Muscle layer of duodenum (tissue), 2 donors: ENCODE results near the gene VPS26A.
"Not testable (repeated sequence)": the region's sequence is repeated elsewhere in the genome, so short reads cannot be mapped to it uniquely, and the experiment has no call there.

Source experiments
- H3K27ac ChIP-seq: one replicate; pipeline ENCODE4 v1.7.0; 2013; ENCODE audit warnings: mild to moderate bottlenecking, low read length
- H3K27me3 ChIP-seq: one replicate; pipeline ENCODE4 v1.7.0; 2013; ENCODE audit warnings: low read depth, mild to moderate bottlenecking, control low read depth, low read length
- H3K36me3 ChIP-seq, 2 donors: one replicate each; pipeline ENCODE4 v1.7.0; 2013; ENCODE audit warnings: low read length in 2 of 2, control low read depth in 1 of 2, mild to moderate bottlenecking in 1 of 2; ENCODE audit not compliant: insufficient read depth in 2 of 2, control insufficient read depth in 1 of 2
- H3K4me1 ChIP-seq, 2 donors: one replicate each; pipeline ENCODE4 v1.7.0; 2013; ENCODE audit warnings: low read length in 2 of 2, mild to moderate bottlenecking in 2 of 2, control low read depth in 1 of 2, moderate library complexity in 1 of 2; ENCODE audit not compliant: insufficient read depth in 2 of 2, control insufficient read depth in 1 of 2
- H3K4me3 ChIP-seq, 2 donors: one replicate each; pipeline ENCODE4 v1.7.0; 2013; ENCODE audit warnings: low read length in 2 of 2, low read depth in 1 of 2, mild to moderate bottlenecking in 1 of 2
- H3K9me3 ChIP-seq, 2 donors: one replicate each; pipeline ENCODE4 v1.7.0; 2013; ENCODE audit warnings: low read length in 2 of 2, control low read depth in 1 of 2, mild to moderate bottlenecking in 1 of 2; ENCODE audit not compliant: control insufficient read depth in 1 of 2
- donor health status: healthy.

The VPS26A gene

DNA sequence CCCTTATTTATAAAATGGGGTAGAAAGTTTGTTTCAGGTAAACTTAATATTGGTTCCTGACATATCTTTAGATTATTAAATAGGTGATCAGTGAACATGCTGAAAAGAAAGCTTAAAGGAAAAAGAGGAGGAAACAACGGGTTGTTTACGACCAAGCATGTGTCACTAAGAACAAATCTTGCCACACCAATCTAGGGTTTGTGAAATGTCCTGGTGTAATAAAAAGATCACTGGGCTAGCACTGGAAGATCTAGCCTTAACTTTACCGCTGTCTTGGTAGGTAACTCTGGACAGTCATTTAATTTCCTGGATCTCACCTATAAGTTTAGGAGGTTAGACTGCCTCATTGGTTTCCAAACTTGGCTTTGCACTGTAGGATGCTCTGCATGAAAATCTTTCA lies 19.0 kb downstream of the VPS26A start:
- Histone ChIP-seq H3K4me3 (no peak overlapping the region), H3K27me3 (no peaks in the 10 kb centered on the region), H3K4me1 (peaks cover 0 to under 1% of the 10 kb centered on the region in 2 donors), H3K9me3 (no peaks in the 10 kb centered on the region), H3K36me3 (no peaks in the 10 kb centered on the region), H3K27ac (no peak overlapping the region)

DNA sequence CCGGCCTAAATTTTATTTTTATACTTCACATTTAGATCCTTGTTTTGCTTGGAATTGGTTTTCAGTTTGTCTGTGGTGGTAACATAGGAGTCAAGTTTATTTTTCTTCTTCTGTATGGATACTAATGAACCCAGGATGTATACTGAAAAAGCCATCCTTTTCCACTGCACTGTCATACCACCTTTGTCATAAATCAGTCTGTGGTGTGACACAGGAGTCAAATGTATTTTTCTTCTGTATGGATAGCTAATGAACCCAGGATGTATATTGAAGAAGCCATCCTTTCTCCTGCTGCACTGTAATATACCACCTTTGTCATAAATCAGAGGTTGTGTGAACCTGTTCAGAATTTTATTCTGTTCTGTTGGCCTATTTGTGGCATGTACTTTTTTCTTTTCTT lies 21.4 kb downstream of the VPS26A start:
- no peaks in the 10 kb centered on the region for H3K9me3 ChIP-seq
- no peak overlapping the region for H3K4me3 ChIP-seq

DNA sequence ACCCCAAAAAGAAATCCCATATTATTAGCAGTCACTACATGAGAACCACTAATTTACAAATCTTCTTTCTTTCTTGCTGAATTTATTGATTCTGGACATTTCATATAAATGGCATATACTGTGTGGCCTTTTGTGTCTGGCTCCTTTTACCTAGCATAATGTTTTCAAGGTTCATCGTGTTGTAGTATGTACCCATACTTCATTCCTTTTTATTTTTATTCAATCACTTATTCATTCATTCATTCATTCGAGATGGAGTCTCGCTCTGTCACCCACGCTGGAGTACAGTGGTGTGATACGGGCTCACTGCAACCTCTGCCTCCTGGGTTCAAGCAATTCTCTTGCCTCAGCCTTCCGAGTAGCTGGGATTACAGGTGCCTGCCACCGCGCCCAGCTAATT lies 21.9 kb downstream of the VPS26A start:
- peaks cover 0 to 3% of the 10 kb centered on the region in 2 donors for H3K4me1 ChIP-seq
- H3K4me3 ChIP-seq: no peak overlapping the region
- H3K27me3 ChIP-seq: no peaks in the 10 kb centered on the region
- H3K36me3 ChIP-seq: no peaks in the 10 kb centered on the region
- no peaks in the 10 kb centered on the region for H3K9me3 ChIP-seq
- H3K27ac ChIP-seq: no peak overlapping the region

More for the DNA sequence above, 21.4 kb downstream of the VPS26A start:
- Histone ChIP-seq H3K4me1 (peaks cover 0 to 3% of the 10 kb centered on the region in 2 donors), H3K36me3 (no peaks in the 10 kb centered on the region), H3K27me3 (no peaks in the 10 kb centered on the region), H3K27ac (no peak overlapping the region)

DNA sequence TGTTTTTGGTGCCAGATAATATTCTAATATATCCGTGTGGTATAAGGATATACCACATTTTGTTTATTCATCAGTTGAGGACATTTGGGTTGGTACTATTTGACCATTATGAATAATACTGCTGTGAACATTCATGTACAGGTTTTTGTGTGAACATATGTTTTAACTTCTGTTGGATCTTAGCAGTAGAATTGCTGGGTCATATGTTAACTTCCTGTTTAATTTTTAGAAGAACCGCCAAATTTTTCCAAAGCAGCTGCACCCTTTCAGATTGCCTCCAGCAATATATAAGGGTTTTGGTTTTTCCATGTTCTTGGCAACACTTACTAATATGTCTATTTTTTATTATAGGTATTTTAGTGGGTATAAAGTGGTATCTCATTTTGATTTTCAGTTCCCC lies 22.8 kb downstream of the VPS26A start:
- H3K36me3 ChIP-seq: no peaks in the 10 kb centered on the region
- no peak overlapping the region for H3K4me3 ChIP-seq
- no peaks in the 10 kb centered on the region for H3K27me3 ChIP-seq
- H3K27ac ChIP-seq: no peak overlapping the region
- H3K9me3 ChIP-seq: no peaks in the 10 kb centered on the region
- peaks cover 0 to 3% of the 10 kb centered on the region in 2 donors for H3K4me1 ChIP-seq

DNA sequence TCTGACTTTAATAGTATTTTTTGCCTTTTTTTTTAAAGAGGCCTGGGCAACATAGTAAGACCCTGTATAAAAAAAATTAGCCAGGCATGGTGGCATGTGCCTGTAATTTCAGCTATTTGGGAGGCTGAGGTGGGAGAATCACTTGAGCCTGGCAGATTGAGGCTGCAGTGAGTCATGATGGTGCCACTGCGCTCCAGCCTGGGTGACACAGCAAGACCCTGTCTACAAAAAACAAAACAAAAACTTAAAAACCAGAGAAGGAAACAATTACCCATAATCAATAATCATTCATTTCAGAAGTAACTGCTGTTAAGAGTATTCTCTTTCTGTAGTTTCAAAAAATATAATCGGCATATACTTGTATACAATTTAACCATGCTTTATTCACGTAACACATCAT lies 28.0 kb downstream of the VPS26A start:
- peaks cover 0 to 3% of the 10 kb centered on the region in 2 donors for H3K4me1 ChIP-seq
- no peaks in the 10 kb centered on the region for H3K9me3 ChIP-seq
- H3K4me3 ChIP-seq: no peak overlapping the region
- H3K36me3 ChIP-seq: no peaks in the 10 kb centered on the region
- no peaks in the 10 kb centered on the region for H3K27me3 ChIP-seq
- no peak overlapping the region for H3K27ac ChIP-seq

DNA sequence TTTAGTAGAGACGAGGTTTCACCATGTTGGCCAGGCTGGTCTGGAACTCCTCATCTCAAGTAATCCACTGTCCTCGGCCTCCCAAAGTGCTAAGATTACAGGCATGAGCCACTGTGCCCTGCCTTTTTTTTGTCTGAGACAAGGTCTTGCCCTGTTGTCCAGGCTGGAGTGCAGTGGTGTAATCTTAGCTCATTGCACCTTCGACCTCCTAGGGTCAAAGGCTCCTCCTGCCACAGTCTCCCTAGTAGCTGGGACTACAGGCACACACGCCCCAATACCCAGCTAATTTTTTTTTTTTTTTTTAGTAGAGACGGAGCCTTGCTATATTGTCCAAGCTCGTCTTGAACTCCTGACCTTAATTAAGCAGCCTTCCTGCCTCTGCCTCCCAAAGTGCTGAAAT lies 29.2 kb downstream of the VPS26A start:
- no peak overlapping the region for H3K4me3 ChIP-seq
- H3K27ac ChIP-seq: no peak overlapping the region
- no peaks in the 10 kb centered on the region for H3K27me3 ChIP-seq
- no peaks in the 10 kb centered on the region for H3K9me3 ChIP-seq
- H3K36me3 ChIP-seq: peaks cover 0 to 5% of the 10 kb centered on the region in 2 donors
- peaks cover 0 to under 1% of the 10 kb centered on the region in 2 donors for H3K4me1 ChIP-seq

DNA sequence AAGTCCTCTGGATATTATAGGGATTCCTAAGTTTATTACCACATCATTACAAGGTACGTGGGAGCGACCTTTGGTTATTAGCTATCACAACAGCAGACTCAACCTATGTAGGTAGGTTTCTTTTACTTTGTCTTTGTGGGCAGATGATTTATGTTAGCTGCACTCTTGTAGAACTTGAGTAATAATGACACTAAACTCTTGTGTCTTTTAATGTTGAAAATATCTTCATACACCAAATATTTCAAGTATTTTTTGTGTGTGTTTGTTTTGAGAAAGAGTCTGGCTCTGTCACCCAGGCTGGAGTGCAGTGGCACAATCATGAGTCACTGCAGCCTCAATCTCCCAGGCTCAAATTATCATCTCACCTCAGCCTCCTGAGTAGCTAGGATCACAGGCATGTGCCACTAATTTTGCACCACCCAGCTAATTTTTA lies 36.8 kb downstream of the VPS26A start:
- Histone ChIP-seq H3K4me1 (no peaks in the 10 kb centered on the region), H3K36me3 (peaks cover 15 to 32% of the 10 kb centered on the region in 2 donors), H3K9me3 (no peaks in the 10 kb centered on the region), H3K27ac (no peak overlapping the region), H3K4me3 (no peak overlapping the region), H3K27me3 (no peaks in the 10 kb centered on the region)

DNA sequence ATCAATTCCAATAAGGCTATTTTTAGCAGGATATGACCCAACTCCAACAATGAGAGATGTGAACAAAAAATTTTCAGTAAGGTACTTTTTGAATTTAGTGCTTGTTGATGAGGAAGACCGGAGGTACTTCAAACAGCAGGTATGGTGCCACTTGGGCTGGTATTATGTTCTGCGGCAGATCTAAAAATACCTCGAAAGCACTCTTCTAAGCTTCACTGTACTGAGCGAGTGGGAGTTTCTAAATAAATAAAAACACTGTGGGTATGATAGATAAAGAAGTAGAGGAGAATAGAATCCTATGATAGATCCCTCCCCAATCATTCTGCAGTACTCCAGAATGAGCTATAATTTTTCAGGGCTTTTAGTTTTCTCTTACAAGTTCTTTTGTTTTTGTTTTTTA lies 44.5 kb downstream of the VPS26A start:
- Histone ChIP-seq H3K27me3 (no peaks in the 10 kb centered on the region), H3K4me3 (no peak overlapping the region), H3K4me1 (no peaks in the 10 kb centered on the region), H3K27ac (no peak overlapping the region), H3K9me3 (no peaks in the 10 kb centered on the region), H3K36me3 (peaks cover 31 to 51% of the 10 kb centered on the region in 2 donors)

DNA sequence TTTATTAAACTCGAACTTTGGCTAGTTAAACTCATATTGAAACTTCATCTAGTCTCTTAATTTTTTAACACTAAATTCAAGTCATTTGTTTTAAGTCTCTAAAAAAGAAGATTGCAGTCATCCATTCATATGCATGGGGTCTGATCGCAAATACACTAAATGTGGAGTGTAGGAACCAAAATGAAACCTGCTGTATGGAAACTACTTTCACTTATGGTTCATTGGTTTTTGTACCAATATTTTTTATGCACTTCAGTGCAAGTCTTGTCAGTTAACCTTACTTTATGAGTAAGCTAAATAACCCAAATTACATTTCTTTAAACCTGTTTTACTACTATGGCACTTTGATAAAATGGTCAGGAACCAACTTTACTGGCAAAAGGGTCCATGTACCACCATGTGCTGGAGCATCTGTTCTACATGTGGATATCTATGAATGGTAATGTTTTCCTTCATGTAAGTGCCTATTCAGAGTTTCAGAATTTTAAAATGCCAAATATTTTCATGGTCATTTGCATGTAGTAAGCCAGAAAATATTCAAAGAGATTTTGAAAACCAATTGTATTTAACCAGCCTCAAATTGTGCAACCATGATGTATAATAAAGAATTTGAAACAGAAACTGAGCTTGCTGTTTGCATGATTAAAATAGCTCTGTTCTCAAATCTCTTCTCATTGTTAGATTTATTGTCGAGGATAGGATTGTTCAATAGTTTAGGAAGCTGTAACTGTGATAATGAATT lies 48.4 kb downstream of the VPS26A start:
- no peaks in the 10 kb centered on the region for H3K4me1 ChIP-seq
- H3K9me3 ChIP-seq: no peaks in the 10 kb centered on the region
- H3K36me3 ChIP-seq: peaks cover 27 to 52% of the 10 kb centered on the region in 2 donors
- no peak overlapping the region for H3K27ac ChIP-seq
- no peaks in the 10 kb centered on the region for H3K27me3 ChIP-seq
- H3K4me3 ChIP-seq: no peak overlapping the region

DNA sequence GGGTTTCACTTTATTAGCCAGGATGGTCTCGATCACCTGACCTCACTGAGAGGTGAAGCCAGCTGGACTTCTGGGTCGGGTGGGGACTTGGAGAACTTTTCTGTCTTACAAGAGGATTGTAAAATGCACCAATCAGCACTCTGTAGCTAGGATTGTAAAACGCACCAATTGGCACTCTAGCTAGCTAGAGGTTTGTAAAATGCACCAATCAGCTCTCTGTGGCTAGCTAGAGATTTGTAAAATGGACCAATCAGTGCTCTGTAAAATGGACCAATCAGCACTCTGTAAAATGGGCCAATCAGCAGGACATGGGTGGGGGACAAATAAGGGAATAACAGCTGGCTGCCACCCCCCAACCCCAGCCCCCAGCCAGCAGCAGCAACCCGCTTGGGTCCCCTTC lies 51.3 kb downstream of the VPS26A start:
- peaks cover 21 to 40% of the 10 kb centered on the region in 2 donors for H3K36me3 ChIP-seq
- H3K9me3 ChIP-seq, H3K27me3 ChIP-seq, H3K27ac ChIP-seq, H3K4me3 ChIP-seq, H3K4me1 ChIP-seq: not testable (repeated sequence)

DNA sequence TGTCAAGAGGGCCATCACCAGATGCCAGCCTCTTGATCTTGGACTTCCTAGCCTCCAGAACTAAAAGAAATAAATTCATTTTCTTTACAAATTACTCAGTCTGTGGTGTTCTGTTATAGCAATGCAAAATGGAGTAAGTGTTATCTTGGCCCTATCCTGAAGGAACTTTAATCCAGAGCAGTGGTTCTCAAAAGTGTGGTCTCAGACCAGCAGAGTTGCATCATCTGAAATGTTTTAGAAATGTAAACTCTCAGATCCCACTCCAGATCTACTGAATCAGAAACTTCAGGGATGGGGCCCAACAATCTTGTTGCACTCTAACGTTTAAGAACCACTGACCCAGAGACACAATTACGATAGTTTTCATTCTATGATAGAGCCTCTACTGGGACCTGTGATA lies 52.8 kb downstream of the VPS26A start:
- Histone ChIP-seq H3K36me3 (peaks cover 7 to 28% of the 10 kb centered on the region in 2 donors), H3K27me3 (no peaks in the 10 kb centered on the region), H3K4me1 (peaks cover 11 to 17% of the 10 kb centered on the region in 2 donors), H3K9me3 (no peaks in the 10 kb centered on the region), H3K4me3 (no peak overlapping the region), H3K27ac (no peak overlapping the region)
